Peyer's patch (tissue), 4 donors: Measurements from ENCODE around the gene OLFML2A. TPM values are rescaled to one million over a fixed set of nuclear protein-coding genes. Genes with fewer than 3 reads are reported as not detected.
A peak's percentile ranks its signal among the peaks of the same experiment; 100 is the strongest.

Experiments
- DNase-seq, 3 donors: peaks; one replicate each; pipeline ENCODE4 v3.0.0-alpha.2; 2017 to 2019
- H3K27ac ChIP-seq, 4 donors: fragments of 200-600 bp; sonication (generic); one replicate each; pipeline ENCODE4 v1.5.1; 2016 to 2019
- H3K27me3 ChIP-seq, 2 donors: fragments of 200-600 bp; sonication (generic); one replicate each; pipeline ENCODE4 v1.5.1; 2019
- H3K36me3 ChIP-seq, 3 donors: fragments of 200-600 bp; sonication (generic); one replicate each; pipeline ENCODE4 v1.5.1; 2016 to 2019
- H3K4me1 ChIP-seq, 4 donors: fragments of 200-600 bp; sonication (generic); one replicate each; pipeline ENCODE4 v1.5.1; 2016 to 2019
- H3K4me3 ChIP-seq, 4 donors: fragments of 200-600 bp; sonication (generic); 1 replicate in 3 of 4; 2 replicates in 1 of 4; pipeline ENCODE4 v1.5.1; 2016 to 2019; ENCODE audit warnings: mild to moderate bottlenecking in 1 of 4
- H3K9me3 ChIP-seq, 4 donors: fragments of 200-600 bp; sonication (generic); one replicate each; pipeline ENCODE4 v1.5.1; 2016 to 2019; ENCODE audit warnings: mild to moderate bottlenecking in 1 of 4
- CTCF ChIP-seq, 6 experiments: fragments of 450-650 bp in 4 of 6; fragments of 200-600 bp in 2 of 6; sonication (generic) in 1 of 6; IDR thresholded peaks; one replicate each; pipeline ENCODE4 v1.5.1; 2017 to 2019; ENCODE audit warnings: antibody characterized with exemption in 6 of 6, mild to moderate bottlenecking in 3 of 6, moderate library complexity in 1 of 6
- POLR2A ChIP-seq, 2 donors: fragments of 450-650 bp; IDR thresholded peaks; one replicate each; pipeline ENCODE4 v1.5.1; 2017; ENCODE audit warnings: antibody characterized with exemption in 2 of 2, mild to moderate bottlenecking in 2 of 2, moderate library complexity in 2 of 2
- total RNA-seq, 4 donors: library from RNA; depleted of rRNA; stranded (reverse); fragments of >200 nt; gene quantifications; one replicate each; pipeline ENCODE4 v1.1.0, GENCODE V29; 2016

Gene OLFML2A
- total RNA-seq, 4 donors from 2014 or later, result 0.88 to 10.0 (median 8.7) TPM

GRCh38 chr9:124858330-124859046 is 81.6 kb downstream of the OLFML2A start:
- Histone ChIP-seq H3K36me3 (peaks cover 0 to 35% (median 0%) of the 10 kb centered on the region in 3 donors), H3K27ac (no peak overlapping the region), H3K27me3 (no peaks in the 10 kb centered on the region), H3K4me1 (peaks cover 6 to 34% (median 8%) of the 10 kb centered on the region in 4 donors), H3K9me3 (no peaks in the 10 kb centered on the region), H3K4me3 (no peak overlapping the region)
- no peak for TF ChIP-seq POLR2A (IDR thresholded peaks at IDR 0.05)
- TF ChIP-seq CTCF (IDR thresholded peaks at IDR 0.05), result no peak
- no peak for DNase-seq

- peak overlapping the region in 3 of 4 donors; percentile 74 to 76 (median 75) for H3K4me3 ChIP-seq
- H3K27me3 ChIP-seq, result no peaks in the 10 kb centered on the region
- DNase-seq, result no peak
- TF ChIP-seq CTCF (IDR thresholded peaks at IDR 0.05), result no peak
- H3K36me3 ChIP-seq, result peaks cover 0 to 35% (median 0%) of the 10 kb centered on the region in 3 donors
- no peaks in the 10 kb centered on the region for H3K9me3 ChIP-seq
- H3K4me1 ChIP-seq, result peaks cover 6 to 34% (median 8%) of the 10 kb centered on the region in 4 donors
- H3K27ac ChIP-seq, result peak overlapping the region in 1 of 4 donors; percentile 31
These were observed 83.1 kb downstream of the OLFML2A start for GRCh38 chr9:124859803-124860581.

- Histone ChIP-seq H3K27me3 (no peaks in the 10 kb centered on the region), H3K4me1 (peaks cover 6 to 34% (median 8%) of the 10 kb centered on the region in 4 donors), H3K9me3 (no peaks in the 10 kb centered on the region), H3K4me3 (peak overlapping the region; percentile 74 to 93 (median 76)), H3K27ac (peak overlapping the region; percentile 91 to 94 (median 92)), H3K36me3 (peaks cover 0 to 35% (median 0%) of the 10 kb centered on the region in 3 donors)
- no peak for DNase-seq
- TF ChIP-seq POLR2A (IDR thresholded peaks at IDR 0.05) (no peak), CTCF (IDR thresholded peaks at IDR 0.05) (no peak)
These were observed 83.8 kb downstream of the OLFML2A start for GRCh38 chr9:124860582-124861341.

- peaks cover 6 to 34% (median 8%) of the 10 kb centered on the region in 4 donors for H3K4me1 ChIP-seq
- no peaks in the 10 kb centered on the region for H3K27me3 ChIP-seq
- TF ChIP-seq CTCF (IDR thresholded peaks at IDR 0.05) (peak in 4 of 6 experiments; percentile 34 to 47 (median 38)), POLR2A (IDR thresholded peaks at IDR 0.05) (peak; percentile 76 to 84)
- H3K4me3 ChIP-seq, result peak within 1 kb of the TSS; percentile 74 to 93 (median 76)
- H3K9me3 ChIP-seq, result no peaks in the 10 kb centered on the region
- peaks cover 0 to 35% (median 0%) of the 10 kb centered on the region in 3 donors for H3K36me3 ChIP-seq
- peak within 1 kb of the TSS; percentile 91 to 94 (median 92) for H3K27ac ChIP-seq
- peak; percentile 95 to 98 (median 96) for DNase-seq
These were observed 84.7 kb downstream of the OLFML2A start, which contains the start of the genes ARPC5L and RPL35 for GRCh38 chr9:124861342-124862229. TSS of gene ARPC5L (plus strand) at chr9:124862130. CDS start at chr9:124869291, 7,161 bp downstream. TSS of gene RPL35 (minus strand) at chr9:124861957. CDS start at chr9:124861912, 45 bp downstream.
